GM23338 (cell line): ENCODE results near the gene SLC25A22. TPM values are rescaled to one million over a fixed set of nuclear protein-coding genes. Genes with fewer than 3 reads are reported as not detected.

ENCODE experiments used
- ATAC-seq: fragments of 200-7000 bp; cut with Tn5 transposase; 3 replicates; pipeline ENCODE4 v1.9.1; 2020
- DNase-seq: peaks from one replicate; pipeline ENCODE4 v3.0.0-alpha.2; 2015; ENCODE audit warnings: low spot score
- H2AFZ ChIP-seq: fragments of 200-600 bp; sonication (generic); 2 replicates; pipeline ENCODE4 v1.8.0; 2016; ENCODE audit warnings: antibody characterized with exemption, mild to moderate bottlenecking, moderate library complexity
- H3F3A ChIP-seq: fragments of 200-600 bp; sonication (generic); replicated peaks from 2 replicates; pipeline ENCODE4 v1.8.0; 2017; ENCODE audit warnings: antibody characterized with exemption, mixed run types, low read depth
- H3K27ac ChIP-seq: fragments of 200-600 bp; sonication (generic); 2 replicates; pipeline ENCODE4 v1.6.1; 2016; ENCODE audit warnings: low read depth
- H3K27me3 ChIP-seq: fragments of 200-600 bp; sonication (generic); 2 replicates; pipeline ENCODE4 v1.8.0; 2016; ENCODE audit warnings: mild to moderate bottlenecking, mixed run types, moderate library complexity; ENCODE audit not compliant: insufficient read depth
- H3K36me3 ChIP-seq: fragments of 200-600 bp; sonication (generic); 2 replicates; pipeline ENCODE4 v1.8.0; 2016; ENCODE audit warnings: mild to moderate bottlenecking; ENCODE audit not compliant: insufficient read depth
- H3K4me1 ChIP-seq: fragments of 200-600 bp; sonication (generic); 2 replicates; pipeline ENCODE4 v1.8.0; 2016; ENCODE audit warnings: mild to moderate bottlenecking, moderate library complexity; ENCODE audit not compliant: insufficient read depth
- H3K4me2 ChIP-seq: fragments of 200-600 bp; sonication (generic); 2 replicates; pipeline ENCODE4 v1.7.1; 2017; ENCODE audit warnings: mixed run types
- H3K4me3 ChIP-seq: fragments of 200-600 bp; sonication (generic); 2 replicates; pipeline ENCODE4 v1.6.1; 2016; ENCODE audit warnings: mixed run types
- H3K79me2 ChIP-seq: fragments of 200-600 bp; sonication (generic); replicated peaks from 2 replicates; pipeline ENCODE4 v1.8.0; 2017; ENCODE audit warnings: mild to moderate bottlenecking; ENCODE audit not compliant: insufficient read depth
- H3K9me2 ChIP-seq: fragments of 200-600 bp; sonication (generic); 2 replicates; pipeline ENCODE4 v1.8.0; 2017; ENCODE audit not compliant: insufficient read depth
- H4K20me1 ChIP-seq: fragments of 200-600 bp; sonication (generic); replicated peaks from 2 replicates; pipeline ENCODE4 v1.8.0; 2017; ENCODE audit warnings: mild to moderate bottlenecking; ENCODE audit not compliant: insufficient read depth
- H3K27ac Mint-ChIP-seq: 2 replicates; pipeline ENCODE4 v1.8.0; 2020; ENCODE audit warnings: inconsistent platforms, mild to moderate bottlenecking, moderate library complexity, mixed read lengths
- H3K27me3 Mint-ChIP-seq: 3 replicates; pipeline ENCODE4 v1.8.0; 2022; ENCODE audit warnings: low read depth, mild to moderate bottlenecking, moderate library complexity, mixed read lengths, inconsistent platforms; ENCODE audit not compliant: insufficient read depth, poor library complexity
- H3K36me3 Mint-ChIP-seq: 3 replicates; pipeline ENCODE4 v1.8.0; 2021; ENCODE audit warnings: low read depth, mild to moderate bottlenecking, inconsistent platforms, moderate library complexity, mixed read lengths
- H3K4me1 Mint-ChIP-seq: 3 replicates; pipeline ENCODE4 v1.8.0; 2020; ENCODE audit warnings: mild to moderate bottlenecking, inconsistent platforms, mixed read lengths
- H3K4me3 Mint-ChIP-seq: 3 replicates; pipeline ENCODE4 v1.8.0; 2021; ENCODE audit warnings: moderate library complexity, mild to moderate bottlenecking, inconsistent platforms, mixed read lengths
- H3K9me3 Mint-ChIP-seq: 3 replicates; pipeline ENCODE4 v1.8.0; 2020; ENCODE audit warnings: moderate library complexity, mild to moderate bottlenecking, inconsistent platforms, mixed read lengths
- CREB1 ChIP-seq: fragments of 250-450 bp; sonication (Bioruptor Pico); IDR thresholded peaks from 2 replicates; pipeline ENCODE4 v1.5.0; 2020; ENCODE audit warnings: low read depth, mild to moderate bottlenecking, moderate library complexity
- EZH2 ChIP-seq: fragments of 200-600 bp; sonication (generic); IDR thresholded peaks from one replicate; pipeline ENCODE4 v1.8.0; 2017; ENCODE audit warnings: antibody characterized with exemption, mild to moderate bottlenecking, low read depth; ENCODE audit not compliant: unreplicated experiment
- EZH2phosphoT487 ChIP-seq: fragments of 200-600 bp; sonication (generic); IDR thresholded peaks from one replicate; pipeline ENCODE4 v1.8.1; 2018; ENCODE audit warnings: antibody characterized with exemption; ENCODE audit not compliant: unreplicated experiment
- JUNB ChIP-seq: IDR thresholded peaks from one replicate; pipeline ENCODE4 v1.6.1; 2016; ENCODE audit warnings: antibody characterized with exemption; ENCODE audit not compliant: unreplicated experiment
- NANOG ChIP-seq: IDR thresholded peaks from 2 replicates; pipeline ENCODE4 v1.6.1; 2016; ENCODE audit warnings: antibody characterized with exemption, borderline replicate concordance
- POLR2AphosphoS5 ChIP-seq: IDR thresholded peaks from 2 replicates; pipeline ENCODE4 v1.6.1; 2016; ENCODE audit warnings: antibody characterized with exemption, low read depth
- STAT1 ChIP-seq: IDR thresholded peaks from one replicate; pipeline ENCODE4 v1.6.1; 2016; ENCODE audit warnings: antibody characterized with exemption; ENCODE audit not compliant: unreplicated experiment
- ZNF114 ChIP-seq: fragments of 250-450 bp; sonication (Bioruptor Pico); IDR thresholded peaks from 2 replicates; pipeline ENCODE4 v1.5.0; 2020; ENCODE audit warnings: mild to moderate bottlenecking, moderate library complexity
- ZNF331 ChIP-seq: fragments of 250-450 bp; sonication (Bioruptor Pico); IDR thresholded peaks from 2 replicates; pipeline ENCODE4 v1.5.0; 2020; ENCODE audit warnings: low read depth, mild to moderate bottlenecking, moderate library complexity
- polyA plus RNA-seq: library from polyadenylated mRNA; unstranded; fragments of >200 nt; fragmentation: Nextera tagmentation; extraction: Ambion mirVana; gene quantifications from 2 replicates; pipeline ENCODE4 v1.2.1, GENCODE V29; 2016
- total RNA-seq: library from RNA; depleted of rRNA; stranded (reverse); fragments of >200 nt; shearing (Covaris generic); gene quantifications from 2 replicates; pipeline ENCODE4 v1.2.3, GENCODE V29; 2014
- TF ChIP-seq, protein P1 (sequence below), 2 experiments: fragments of 200-600 bp in 1 of 2; sonication (generic) in 1 of 2; conservative IDR thresholded peaks; 2 replicates each; pipeline versions ENCODE4 v1.5.1 to v1.6.1; 2016 to 2017; ENCODE audit warnings: antibody characterized with exemption in 2 of 2, low read depth in 2 of 2, mild to moderate bottlenecking in 2 of 2, moderate library complexity in 1 of 2
- TF ChIP-seq, protein P2 (sequence below): fragments of 250-450 bp; sonication (Bioruptor Pico); IDR thresholded peaks from 2 replicates; pipeline ENCODE4 v1.5.0; 2020; ENCODE audit warnings: mild to moderate bottlenecking, moderate library complexity
- TF ChIP-seq, protein P3 (sequence below): IDR thresholded peaks from one replicate; pipeline ENCODE4 v1.6.1; 2018; ENCODE audit warnings: antibody characterized with exemption; ENCODE audit not compliant: unreplicated experiment
- TF ChIP-seq, protein P4 (sequence below): IDR thresholded peaks from 2 replicates; pipeline ENCODE4 v1.6.1; 2016; ENCODE audit warnings: antibody characterized with exemption

SLC25A22 gene
- total and polyA plus RNA-seq, 2 experiments from 2014 or later: 21.0 to 46.4 TPM

- TF ChIP-seq EZH2 (no peak), NANOG (no peak), ZNF331 (CRISPR knock-in tag) (no peak), CREB1 (no peak)
Observed at GRCh38 chr11:792873-793272, 5.2 kb downstream of the SLC25A22 start (continued).

GRCh38 chr11:792535-792821 is 5.6 kb downstream of the SLC25A22 start:
- H3K27me3 Mint-ChIP-seq: peaks cover 15% of the 10 kb centered on the region
- H3K36me3 Mint-ChIP-seq: peaks cover 6% of the 10 kb centered on the region; the same call in 1 of the 3 replicates
- Histone ChIP-seq H3K9me2 (no peaks in the 10 kb centered on the region), H3K4me2 (no peak overlapping the region), H3K27me3 (no peaks in the 10 kb centered on the region), H3K79me2 (no peaks in the 10 kb centered on the region; the same call in 1 of the 2 replicates), H3K4me3 (no peak overlapping the region), H3F3A (peaks cover 13% of the 10 kb centered on the region), H3K27ac (no peak overlapping the region), H2AFZ (no peak overlapping the region), H3K4me1 (peaks cover 23% of the 10 kb centered on the region; the same call in 1 of the 2 replicates), H3K36me3 (no peaks in the 10 kb centered on the region), H4K20me1 (peaks cover 3% of the 10 kb centered on the region; the same call in 1 of the 2 replicates)
- H3K4me1 Mint-ChIP-seq: peaks cover 32% of the 10 kb centered on the region
- TF ChIP-seq ZNF114: no peak
- no peak for TF ChIP-seq EZH2
- no peak for TF ChIP-seq JUNB
- no peak for TF ChIP-seq ZNF331 (CRISPR knock-in tag)
- TF ChIP-seq, protein P1, sequence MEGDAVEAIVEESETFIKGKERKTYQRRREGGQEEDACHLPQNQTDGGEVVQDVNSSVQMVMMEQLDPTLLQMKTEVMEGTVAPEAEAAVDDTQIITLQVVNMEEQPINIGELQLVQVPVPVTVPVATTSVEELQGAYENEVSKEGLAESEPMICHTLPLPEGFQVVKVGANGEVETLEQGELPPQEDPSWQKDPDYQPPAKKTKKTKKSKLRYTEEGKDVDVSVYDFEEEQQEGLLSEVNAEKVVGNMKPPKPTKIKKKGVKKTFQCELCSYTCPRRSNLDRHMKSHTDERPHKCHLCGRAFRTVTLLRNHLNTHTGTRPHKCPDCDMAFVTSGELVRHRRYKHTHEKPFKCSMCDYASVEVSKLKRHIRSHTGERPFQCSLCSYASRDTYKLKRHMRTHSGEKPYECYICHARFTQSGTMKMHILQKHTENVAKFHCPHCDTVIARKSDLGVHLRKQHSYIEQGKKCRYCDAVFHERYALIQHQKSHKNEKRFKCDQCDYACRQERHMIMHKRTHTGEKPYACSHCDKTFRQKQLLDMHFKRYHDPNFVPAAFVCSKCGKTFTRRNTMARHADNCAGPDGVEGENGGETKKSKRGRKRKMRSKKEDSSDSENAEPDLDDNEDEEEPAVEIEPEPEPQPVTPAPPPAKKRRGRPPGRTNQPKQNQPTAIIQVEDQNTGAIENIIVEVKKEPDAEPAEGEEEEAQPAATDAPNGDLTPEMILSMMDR (conservative IDR thresholded peaks at IDR 0.05; ENCODE audit: low read depth in 2 of 2): no peak
- TF ChIP-seq, protein P2, sequence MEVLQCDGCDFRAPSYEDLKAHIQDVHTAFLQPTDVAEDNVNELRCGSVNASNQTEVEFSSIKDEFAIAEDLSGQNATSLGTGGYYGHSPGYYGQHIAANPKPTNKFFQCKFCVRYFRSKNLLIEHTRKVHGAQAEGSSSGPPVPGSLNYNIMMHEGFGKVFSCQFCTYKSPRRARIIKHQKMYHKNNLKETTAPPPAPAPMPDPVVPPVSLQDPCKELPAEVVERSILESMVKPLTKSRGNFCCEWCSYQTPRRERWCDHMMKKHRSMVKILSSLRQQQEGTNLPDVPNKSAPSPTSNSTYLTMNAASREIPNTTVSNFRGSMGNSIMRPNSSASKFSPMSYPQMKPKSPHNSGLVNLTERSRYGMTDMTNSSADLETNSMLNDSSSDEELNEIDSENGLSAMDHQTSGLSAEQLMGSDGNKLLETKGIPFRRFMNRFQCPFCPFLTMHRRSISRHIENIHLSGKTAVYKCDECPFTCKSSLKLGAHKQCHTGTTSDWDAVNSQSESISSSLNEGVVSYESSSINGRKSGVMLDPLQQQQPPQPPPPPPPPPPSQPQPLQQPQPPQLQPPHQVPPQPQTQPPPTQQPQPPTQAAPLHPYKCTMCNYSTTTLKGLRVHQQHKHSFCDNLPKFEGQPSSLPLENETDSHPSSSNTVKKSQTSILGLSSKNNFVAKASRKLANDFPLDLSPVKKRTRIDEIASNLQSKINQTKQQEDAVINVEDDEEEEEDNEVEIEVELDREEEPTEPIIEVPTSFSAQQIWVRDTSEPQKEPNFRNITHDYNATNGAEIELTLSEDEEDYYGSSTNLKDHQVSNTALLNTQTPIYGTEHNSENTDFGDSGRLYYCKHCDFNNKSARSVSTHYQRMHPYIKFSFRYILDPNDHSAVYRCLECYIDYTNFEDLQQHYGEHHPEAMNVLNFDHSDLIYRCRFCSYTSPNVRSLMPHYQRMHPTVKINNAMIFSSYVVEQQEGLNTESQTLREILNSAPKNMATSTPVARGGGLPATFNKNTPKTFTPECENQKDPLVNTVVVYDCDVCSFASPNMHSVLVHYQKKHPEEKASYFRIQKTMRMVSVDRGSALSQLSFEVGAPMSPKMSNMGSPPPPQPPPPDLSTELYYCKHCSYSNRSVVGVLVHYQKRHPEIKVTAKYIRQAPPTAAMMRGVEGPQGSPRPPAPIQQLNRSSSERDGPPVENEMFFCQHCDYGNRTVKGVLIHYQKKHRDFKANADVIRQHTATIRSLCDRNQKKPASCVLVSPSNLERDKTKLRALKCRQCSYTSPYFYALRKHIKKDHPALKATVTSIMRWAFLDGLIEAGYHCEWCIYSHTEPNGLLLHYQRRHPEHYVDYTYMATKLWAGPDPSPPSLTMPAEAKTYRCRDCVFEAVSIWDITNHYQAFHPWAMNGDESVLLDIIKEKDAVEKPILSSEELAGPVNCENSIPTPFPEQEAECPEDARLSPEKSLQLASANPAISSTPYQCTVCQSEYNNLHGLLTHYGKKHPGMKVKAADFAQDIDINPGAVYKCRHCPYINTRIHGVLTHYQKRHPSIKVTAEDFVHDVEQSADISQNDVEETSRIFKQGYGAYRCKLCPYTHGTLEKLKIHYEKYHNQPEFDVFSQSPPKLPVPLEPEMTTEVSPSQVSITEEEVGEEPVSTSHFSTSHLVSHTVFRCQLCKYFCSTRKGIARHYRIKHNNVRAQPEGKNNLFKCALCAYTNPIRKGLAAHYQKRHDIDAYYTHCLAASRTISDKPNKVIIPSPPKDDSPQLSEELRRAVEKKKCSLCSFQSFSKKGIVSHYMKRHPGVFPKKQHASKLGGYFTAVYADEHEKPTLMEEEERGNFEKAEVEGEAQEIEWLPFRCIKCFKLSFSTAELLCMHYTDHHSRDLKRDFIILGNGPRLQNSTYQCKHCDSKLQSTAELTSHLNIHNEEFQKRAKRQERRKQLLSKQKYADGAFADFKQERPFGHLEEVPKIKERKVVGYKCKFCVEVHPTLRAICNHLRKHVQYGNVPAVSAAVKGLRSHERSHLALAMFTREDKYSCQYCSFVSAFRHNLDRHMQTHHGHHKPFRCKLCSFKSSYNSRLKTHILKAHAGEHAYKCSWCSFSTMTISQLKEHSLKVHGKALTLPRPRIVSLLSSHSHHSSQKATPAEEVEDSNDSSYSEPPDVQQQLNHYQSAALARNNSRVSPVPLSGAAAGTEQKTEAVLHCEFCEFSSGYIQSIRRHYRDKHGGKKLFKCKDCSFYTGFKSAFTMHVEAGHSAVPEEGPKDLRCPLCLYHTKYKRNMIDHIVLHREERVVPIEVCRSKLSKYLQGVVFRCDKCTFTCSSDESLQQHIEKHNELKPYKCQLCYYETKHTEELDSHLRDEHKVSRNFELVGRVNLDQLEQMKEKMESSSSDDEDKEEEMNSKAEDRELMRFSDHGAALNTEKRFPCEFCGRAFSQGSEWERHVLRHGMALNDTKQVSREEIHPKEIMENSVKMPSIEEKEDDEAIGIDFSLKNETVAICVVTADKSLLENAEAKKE (CRISPR knock-in tag): no peak
- TF ChIP-seq NANOG: no peak
- TF ChIP-seq, protein P3, sequence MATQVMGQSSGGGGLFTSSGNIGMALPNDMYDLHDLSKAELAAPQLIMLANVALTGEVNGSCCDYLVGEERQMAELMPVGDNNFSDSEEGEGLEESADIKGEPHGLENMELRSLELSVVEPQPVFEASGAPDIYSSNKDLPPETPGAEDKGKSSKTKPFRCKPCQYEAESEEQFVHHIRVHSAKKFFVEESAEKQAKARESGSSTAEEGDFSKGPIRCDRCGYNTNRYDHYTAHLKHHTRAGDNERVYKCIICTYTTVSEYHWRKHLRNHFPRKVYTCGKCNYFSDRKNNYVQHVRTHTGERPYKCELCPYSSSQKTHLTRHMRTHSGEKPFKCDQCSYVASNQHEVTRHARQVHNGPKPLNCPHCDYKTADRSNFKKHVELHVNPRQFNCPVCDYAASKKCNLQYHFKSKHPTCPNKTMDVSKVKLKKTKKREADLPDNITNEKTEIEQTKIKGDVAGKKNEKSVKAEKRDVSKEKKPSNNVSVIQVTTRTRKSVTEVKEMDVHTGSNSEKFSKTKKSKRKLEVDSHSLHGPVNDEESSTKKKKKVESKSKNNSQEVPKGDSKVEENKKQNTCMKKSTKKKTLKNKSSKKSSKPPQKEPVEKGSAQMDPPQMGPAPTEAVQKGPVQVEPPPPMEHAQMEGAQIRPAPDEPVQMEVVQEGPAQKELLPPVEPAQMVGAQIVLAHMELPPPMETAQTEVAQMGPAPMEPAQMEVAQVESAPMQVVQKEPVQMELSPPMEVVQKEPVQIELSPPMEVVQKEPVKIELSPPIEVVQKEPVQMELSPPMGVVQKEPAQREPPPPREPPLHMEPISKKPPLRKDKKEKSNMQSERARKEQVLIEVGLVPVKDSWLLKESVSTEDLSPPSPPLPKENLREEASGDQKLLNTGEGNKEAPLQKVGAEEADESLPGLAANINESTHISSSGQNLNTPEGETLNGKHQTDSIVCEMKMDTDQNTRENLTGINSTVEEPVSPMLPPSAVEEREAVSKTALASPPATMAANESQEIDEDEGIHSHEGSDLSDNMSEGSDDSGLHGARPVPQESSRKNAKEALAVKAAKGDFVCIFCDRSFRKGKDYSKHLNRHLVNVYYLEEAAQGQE: no peak
- no peak for TF ChIP-seq STAT1
- TF ChIP-seq EZH2phosphoT487: no peak
- no peak for TF ChIP-seq CREB1
- no peak for TF ChIP-seq POLR2AphosphoS5
- TF ChIP-seq, protein P4, sequence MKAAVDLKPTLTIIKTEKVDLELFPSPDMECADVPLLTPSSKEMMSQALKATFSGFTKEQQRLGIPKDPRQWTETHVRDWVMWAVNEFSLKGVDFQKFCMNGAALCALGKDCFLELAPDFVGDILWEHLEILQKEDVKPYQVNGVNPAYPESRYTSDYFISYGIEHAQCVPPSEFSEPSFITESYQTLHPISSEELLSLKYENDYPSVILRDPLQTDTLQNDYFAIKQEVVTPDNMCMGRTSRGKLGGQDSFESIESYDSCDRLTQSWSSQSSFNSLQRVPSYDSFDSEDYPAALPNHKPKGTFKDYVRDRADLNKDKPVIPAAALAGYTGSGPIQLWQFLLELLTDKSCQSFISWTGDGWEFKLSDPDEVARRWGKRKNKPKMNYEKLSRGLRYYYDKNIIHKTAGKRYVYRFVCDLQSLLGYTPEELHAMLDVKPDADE: no peak
- H3K9me3 Mint-ChIP-seq: no peaks in the 10 kb centered on the region
- DNase-seq (no peak), ATAC-seq (no peak)
- H3K27ac Mint-ChIP-seq: no peak overlapping the region
- H3K4me3 Mint-ChIP-seq: no peak overlapping the region
